8988T (cell line): ENCODE results near the gene IFNAR1.
A peak's percentile ranks its signal among the peaks of the same experiment; 100 is the strongest.

Source experiments
- DNase-seq: peaks from one replicate; pipeline ENCODE4 v3.0.0; 2011

IFNAR1 gene

DNA sequence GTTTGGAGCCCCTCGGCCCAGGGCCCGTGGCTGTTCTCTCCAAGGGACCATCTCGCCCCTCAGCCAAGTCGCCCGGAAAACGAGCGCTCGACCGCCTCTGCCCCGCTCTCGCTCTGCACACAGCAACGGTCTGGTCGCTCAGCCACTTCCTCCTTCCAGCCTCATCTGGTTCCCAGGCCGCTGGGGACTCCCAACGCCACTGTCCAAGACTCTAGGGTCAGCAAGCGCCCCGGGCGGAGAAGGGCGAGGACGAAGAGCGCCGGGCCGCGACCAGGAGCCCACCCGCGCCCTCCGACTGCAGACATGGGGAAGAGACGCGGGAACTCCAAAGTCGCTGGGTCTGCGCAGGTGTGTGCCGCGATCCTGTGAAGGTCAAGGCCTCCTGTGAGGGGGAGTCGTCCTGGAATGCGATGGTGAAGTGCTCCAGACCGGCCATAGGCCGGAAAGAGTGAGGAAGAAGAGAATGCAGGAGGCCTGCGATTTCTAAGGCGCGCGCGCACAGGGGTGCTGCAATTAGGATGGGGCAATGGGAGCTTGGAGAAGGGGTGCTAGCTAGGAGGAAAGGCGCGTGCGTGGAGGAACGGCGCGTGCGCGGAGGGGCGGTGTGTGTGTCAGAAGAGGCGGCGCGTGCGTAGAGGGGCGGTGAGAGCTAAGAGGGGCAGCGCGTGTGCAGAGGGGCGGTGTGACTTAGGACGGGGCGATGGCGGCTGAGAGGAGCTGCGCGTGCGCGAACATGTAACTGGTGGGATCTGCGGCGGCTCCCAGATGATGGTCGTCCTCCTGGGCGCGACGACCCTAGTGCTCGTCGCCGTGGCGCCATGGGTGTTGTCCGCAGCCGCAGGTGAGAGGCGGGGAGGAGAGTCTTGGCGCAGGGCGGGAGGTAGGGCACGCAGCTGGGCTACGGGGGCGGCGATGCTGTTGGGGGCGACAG lies at the start of gene IFNAR1:
Gene IFNAR1 (plus strand): TSS at position 680 of the 931 bp plus-strand sequence. CDS start 86 bp downstream, at position 766.
- peak; percentile 67 for DNase-seq

DNA sequence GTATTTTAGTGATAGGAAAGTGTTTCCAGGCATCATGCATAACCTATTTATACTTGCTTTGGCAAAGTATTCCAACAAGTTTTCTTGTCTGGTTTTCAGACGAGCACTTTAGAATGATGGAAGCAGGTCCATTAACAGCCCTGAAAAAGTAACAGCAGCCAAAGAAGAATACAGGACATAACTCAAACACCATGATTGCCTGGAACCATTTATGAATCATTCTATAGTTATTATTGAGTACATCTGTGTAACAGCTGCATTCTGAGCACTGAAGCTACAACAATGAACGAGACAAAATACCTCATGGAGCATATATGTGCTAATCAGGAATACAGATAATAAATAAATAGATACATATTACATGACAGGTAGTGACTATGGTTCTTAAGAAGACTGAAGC lies 46.0 kb upstream of the IFNAR1 start:
- no peak for DNase-seq

DNA sequence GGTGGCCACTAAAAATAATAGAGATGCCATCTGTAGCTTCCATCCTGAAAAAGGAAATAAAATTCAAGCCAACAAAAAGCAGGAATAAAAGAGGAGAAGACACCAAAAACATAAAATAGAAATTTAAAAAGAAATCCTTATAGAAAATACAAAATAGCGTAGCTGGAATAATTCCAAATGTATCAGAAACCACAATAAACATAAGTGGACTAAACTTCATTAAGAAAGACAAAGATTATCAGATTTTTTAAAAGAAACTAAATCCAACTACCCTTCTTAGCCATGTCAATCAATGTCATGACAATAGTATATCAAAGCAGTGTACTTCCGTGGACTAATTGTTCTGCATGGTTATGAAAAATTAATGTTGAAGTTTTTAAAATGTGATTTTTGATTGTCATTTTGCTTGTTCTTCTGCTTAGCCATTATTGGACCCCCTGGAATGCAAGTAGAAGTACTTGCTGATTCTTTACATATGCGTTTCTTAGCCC lies 45.4 kb upstream of the IFNAR1 start:
- DNase-seq: no peak

DNA sequence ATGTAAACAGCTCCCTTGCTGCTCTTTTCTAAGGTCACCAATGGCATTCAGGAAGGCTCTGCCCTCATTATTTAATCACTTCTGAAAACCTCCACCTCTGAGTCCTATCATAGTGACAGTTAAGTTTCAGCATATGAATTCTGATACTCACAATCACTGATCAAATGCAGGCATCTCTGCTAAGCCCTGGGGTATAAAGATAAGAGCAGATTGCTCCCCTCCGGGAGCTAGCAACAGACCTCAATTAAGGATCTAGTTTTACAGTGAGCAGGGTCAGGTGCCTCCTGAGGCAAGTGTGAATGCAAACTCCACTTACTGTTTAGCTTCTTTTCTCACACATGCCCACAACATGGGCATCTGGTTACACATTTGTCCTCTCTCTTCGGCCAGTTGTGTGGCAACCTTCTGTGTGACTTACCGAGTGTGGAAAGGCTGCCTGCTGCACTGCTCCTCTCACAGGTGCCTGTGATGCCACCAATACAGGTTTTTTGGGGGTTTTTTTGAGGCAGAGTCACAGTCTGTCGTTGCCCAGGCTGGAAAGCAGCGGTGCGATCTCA lies 43.6 kb upstream of the IFNAR1 start:
- DNase-seq: no peak

DNA sequence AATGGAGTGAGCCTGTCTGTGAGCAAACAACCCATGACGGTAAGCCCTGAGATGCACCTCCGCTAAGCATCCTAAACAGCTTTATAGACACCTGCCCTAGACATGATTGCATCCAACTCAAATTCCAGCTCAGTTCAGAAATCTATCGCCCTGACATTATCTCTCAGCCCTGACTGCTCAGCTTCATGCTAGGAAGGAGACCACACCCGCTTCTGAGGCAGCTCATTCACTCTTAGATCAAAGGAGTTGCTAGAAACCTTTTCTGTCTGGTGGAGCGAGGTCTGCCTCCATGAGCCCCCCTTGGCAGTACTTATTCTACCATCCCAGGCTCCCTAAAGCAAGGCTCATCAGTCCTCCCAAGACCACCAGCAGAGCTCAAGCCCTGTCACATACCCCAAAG lies 41.6 kb upstream of the IFNAR1 start:
- no peak for DNase-seq

DNA sequence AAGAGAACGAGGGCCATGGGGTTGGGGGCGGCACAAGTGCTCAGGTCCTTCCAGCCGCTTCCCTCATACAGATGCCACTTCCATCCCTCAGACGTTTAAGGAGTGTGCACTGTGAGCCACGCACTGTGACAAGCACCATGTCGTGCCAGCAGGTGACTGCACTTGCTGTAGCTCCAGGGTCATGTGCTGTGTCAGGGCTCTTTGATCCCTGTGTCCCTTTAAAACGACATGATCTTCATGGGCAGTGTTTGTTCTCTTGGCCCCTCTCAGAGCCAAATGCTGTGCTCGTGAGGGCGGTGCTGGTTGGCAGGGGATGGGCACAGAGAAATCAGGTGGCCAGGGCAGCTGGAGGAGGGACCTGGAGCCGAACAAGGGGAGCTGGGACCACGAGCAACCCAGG lies 38.7 kb upstream of the IFNAR1 start:
- no peak for DNase-seq

DNA sequence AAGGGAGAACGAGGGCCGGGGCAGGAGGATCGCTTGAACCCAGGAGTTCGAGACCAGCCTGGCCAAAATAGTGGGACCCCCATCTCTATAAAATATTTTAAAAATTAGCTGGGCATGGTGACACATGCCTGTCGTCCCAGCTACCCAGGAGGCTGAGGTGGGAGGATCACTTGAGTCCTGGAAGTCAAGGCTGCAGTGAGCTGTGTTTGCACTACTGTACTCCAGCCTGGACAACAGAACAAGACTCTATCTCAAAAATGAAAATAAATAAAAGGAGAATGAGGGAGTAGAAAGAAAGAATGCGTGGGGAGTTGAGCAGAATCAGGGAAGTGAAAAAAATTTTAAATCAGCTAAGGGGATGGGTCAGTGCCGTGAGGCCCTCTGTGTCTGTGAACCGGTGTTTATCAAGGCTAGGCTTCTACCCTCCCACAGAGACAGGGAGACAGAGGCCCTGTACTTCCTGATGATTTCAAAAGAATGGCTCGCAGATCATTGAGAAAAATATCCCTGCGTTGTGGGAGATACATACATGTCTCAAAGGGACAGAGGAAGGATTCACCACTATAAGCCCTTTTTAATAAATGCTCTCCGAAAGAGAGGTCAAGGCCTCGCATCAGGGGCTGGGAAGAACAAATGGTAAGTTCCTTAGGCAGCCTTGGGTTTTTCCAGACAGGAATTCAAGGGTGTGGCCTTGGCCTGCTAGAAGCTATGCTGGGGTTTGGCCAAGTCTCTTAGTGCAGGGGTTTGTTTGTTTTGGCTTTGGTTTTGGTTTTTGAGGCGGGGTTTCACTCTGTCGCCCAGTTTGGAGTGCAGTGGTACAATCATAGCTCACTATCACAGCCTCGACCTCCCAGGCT lies 37.9 kb upstream of the IFNAR1 start:
- no peak for DNase-seq

DNA sequence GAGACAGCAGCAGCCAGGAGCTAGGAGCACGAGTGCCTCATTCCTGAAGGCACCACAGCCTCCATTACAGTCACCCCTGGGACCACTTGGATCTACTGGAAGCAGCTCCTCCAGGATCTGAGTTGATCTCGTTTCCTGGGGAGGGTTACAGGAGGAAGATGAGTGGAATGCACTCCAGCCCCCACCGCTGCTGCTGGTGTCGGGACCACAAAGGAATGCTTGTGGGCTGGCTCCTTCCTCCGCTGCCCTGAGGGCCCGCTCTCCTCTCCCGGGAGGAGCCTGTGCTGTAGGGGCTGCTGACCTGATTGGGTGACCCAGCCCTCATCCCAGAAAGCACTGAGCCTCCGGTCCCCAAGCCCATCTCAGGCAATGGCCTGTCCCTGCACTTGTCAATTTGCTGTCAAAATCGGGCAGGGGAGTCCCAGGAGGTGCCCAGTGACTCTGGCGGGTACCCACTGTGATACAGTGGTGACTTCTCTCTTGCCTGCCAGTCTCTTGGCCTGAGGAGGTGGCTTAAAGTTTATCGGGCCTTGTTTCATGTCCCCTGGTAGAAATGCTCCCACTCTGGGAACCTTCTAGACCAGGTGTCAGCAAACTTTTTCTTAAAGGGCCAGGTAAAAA lies 35.5 kb upstream of the IFNAR1 start:
- no peak for DNase-seq

DNA sequence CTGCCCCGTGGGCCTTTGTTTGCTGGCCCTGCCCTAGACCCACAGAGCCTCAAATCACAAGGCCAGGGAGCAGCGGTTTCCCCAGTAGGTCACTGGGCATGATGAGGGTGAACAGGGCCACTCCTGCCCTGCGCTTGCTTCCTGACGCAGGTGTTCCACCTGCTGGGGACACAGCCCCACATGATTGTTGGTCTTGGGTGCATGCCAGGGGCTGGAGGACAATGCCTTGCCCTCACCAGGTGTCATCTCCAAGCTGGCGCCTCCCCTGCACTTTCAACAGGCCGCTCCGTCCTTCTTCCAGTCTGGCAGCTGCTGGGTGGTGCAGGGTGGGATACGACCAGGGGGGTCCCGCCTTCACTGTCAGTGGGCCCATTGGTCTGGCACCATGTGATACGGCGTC lies 34.3 kb upstream of the IFNAR1 start:
- DNase-seq: no peak

DNA sequence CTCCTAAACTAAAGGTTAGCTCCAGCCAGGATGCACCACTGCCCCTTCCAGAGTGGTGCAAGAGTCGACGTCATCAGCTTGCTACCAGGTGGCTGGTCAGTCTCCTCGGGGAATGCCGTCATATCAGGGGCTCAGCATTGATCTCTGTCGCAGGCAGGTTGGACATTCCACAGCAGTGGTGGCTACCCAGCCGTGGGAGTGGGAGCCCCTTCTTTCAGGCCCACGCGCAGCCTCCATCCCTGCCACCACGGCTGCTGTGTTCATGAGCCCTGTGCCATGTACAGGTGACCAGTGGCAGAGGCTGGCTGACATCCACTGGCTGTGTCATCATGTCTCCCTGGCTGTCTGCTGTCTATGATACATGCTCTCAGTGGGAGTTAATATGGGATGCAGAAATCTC lies 33.1 kb upstream of the IFNAR1 start:
- no peak for DNase-seq

DNA sequence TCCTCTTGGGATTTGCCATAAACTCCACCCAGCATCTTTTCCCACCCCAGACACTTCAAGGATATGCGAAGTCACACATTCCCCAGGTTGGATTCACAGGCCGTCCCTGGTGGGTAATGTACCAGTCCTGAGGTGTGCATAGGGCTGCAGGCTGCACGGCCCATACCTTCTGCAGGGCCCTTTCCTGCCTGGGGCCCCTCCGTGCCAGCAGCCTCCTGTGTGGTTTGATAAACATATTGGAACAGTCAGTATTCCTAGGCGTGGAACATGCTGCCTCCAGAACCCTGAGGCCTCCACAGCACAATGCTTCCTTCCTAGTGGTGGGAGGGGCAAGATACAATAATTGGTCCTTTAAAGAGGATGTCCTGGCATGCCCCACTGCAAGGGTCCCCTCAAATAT lies 32.0 kb upstream of the IFNAR1 start:
- no peak for DNase-seq

DNA sequence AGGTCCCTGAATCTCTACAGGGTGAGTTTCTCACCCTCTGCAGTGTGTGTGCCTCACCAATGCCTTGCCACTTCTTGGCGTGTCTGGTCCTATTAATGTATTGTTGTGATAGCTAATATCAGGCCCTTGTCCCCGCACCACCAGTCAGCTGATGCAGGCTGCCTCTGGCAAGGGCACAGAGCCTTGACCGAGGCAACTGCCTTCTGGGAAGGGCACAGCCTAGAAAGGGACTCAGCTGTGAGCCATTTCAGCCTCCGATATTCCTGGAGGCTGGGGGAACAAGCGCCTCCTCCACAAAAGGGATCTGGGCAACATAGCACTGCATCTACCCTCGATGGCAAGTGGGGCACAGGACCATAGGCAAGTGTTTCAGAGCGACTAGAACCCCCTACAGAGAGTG lies 31.6 kb upstream of the IFNAR1 start:
- no peak for DNase-seq

DNA sequence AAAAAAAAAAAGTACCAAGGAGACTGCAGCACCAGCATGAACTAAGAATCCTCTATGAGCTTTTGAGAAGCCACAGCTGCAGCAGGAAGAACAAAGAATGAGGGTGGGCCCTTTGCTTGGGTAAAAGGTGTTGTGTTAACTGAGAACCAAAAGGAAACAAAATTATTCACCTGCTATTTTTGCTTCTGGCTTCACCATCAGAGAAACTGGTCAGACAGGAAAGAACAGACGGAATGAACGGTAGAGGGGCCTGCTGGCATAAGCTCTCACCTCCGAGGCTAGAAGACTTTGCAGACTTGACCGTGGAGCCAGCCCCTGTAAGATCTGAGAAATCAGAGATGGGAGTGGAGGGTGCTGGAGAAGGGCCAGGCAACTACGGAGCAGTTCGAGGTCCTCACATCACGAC lies 31.0 kb upstream of the IFNAR1 start:
- no peak for DNase-seq

DNA sequence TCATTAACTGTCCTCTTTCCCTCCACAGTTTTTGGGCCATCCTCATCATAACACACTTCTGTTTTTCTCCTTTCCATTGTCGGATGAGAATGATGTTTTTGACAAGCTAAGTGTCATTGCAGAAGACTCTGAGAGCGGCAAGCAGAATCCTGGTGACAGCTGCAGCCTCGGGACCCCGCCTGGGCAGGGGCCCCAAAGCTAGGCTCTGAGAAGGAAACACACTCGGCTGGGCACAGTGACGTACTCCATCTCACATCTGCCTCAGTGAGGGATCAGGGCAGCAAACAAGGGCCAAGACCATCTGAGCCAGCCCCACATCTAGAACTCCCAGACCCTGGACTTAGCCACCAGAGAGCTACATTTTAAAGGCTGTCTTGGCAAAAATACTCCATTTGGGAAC lies 28.6 kb upstream of the IFNAR1 start:
- no peak for DNase-seq

DNA sequence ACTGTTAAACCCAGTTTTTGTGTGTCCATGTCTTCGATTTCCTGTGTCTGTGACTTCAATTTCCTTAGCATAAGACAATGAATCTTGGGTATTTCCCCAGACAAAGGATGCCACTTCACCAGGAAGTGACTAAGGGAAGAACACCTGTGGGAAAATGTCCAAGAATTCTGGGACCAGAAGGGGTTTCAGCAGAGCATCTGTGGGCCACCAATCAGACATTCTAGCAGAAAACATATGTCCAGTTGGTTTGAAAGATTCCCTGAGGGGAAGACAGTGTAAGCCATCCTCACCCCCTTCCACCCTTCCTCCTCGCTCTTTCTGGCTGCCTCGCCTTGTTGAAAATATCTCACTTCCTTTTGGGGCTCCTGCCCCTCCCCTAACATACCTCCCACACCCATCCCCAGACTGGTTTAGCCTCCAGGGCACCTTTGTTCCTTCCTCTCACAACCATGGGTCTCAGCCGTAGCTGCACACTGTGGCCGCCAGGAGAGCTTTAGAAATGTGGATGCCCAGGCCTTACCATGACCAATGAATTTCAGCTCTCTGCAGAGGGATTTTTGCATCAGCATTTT lies 25.5 kb upstream of the IFNAR1 start:
- DNase-seq: no peak

DNA sequence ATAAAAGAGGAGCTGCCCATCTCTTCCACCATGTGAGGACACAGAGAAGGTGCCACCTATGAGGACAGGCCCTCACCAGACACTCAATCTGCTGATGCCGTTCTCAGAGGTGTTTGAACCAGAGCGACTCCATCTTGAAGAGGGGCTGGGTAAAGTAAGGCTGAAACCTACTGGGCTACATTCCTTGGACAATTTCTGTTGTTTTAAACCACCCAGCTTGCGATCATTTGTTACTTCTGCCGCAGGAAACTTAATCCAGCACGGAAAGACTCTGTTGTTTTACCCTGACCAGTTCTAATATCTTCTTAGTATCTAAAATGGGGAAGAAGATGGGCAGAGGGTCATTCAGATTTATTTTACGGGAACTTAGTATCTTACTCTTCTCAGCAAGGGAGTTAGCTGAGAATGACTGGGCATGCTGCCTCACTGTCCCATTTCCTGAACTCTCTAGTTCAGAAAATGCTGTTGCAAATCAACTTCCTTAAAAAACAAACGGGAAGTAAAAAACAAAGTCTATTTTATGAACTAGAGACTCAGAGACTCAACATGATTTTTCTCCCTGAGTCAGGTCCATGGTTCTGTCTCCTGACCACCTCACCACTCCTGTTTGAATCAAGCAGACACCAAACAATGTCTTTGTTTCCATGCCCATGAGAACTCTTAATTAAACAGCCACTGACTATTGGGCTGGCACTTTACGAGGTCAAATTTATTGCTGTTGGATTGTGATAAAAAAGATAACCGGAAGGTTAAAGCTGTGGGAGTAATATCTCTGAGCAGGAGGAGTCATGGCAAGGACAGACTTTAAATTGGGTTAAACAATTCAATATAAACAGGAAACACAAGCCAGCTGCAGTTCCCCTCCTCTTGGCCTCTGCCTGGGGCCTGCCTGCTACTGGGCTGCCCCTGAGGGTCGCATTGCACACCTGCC lies 23.8 kb upstream of the IFNAR1 start:
- no peak for DNase-seq

DNA sequence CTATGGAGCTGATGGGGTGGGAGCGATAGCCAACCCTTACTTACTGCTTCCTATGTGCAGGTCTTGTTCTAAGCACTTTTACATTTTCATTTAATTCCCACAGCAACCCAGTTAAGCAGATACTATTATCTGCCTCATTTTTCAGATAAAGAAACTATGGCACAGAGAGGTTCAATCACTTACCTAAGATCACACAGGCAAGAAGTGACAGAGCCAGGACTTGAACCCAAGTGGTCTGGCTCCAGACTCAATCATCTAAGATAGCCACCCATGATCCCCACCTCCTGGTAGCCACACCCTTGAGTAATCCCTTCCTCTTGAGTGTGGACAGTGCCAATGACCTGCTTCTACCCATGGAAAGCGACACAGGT lies 23.2 kb upstream of the IFNAR1 start:
- no peak for DNase-seq

DNA sequence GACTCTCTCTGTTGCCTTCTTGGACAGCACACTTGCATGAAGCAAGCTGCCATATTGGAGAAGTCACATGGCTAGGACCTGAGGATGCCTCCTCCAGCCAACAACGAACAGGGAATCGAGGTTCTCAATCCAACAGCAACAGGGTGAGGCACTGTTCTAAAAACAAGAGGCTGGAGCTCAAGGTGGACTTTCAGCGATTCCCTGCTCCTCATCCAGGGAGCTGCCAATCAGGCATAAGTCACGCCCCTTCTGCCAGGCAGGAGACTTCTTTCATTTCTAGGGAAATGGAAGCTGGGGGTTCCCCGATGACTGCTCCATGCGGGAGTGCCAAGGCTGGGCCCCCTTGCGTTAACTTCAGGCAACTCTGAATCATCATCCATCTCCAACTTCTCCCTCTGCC lies 22.7 kb upstream of the IFNAR1 start:
- no peak for DNase-seq

DNA sequence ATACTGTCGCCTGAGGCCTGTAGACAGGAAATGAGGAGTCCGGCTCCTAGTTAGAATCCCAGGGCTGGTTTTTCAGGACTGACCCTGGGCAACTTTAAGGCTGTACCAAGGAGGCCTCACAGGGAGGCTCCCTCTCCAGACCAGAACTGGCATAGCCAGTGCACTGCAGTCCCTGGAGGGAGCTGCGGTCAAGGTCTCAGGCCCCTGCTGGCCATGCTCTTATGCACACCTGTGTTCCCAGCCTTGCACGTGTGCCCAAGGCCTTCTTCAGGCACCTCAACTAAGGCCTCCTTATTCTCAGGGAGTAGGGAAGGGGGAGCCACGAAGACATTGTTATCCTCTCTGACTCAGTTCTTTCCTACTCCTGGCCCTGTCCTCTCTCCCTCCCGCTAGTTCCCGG lies 22.0 kb upstream of the IFNAR1 start:
- DNase-seq: no peak

DNA sequence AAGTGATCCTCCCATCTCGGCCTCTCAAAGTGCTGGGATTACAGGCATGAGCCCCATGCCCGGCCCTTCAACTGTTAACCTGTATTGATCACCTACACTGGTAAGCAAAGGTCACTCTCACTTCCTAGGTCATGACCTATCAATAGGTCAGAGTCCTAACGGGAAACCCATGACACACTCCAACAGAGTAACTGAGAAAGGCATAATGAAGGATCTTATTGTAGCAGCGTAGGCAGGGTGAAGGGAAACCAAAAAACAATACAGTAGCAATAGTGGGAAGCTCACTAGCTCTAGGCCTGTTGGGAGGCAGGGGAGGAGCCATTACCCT lies 19.5 kb upstream of the IFNAR1 start:
- DNase-seq: no peak

DNA sequence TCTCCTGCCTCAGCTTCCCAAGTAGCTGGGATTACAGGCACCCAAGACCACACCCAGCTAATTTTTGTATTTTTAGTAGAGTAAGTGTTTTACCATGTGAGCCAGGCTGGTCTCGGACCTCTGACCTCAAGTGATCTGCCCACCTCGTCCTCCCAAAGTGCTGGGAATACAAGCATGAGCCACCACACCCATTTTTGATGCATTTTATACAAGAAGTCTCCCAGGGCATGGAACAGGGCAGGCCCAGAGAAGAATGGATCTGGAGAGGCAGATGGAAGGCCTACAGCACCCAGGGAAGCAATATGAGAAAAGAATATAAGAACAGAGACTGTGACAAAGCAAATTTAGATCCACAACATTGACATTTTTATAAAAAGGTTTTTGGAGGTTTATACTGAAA lies 18.8 kb upstream of the IFNAR1 start:
- DNase-seq: no peak
